Measurements from ENCODE around the gene G0S2.

G0S2 gene

DNA sequence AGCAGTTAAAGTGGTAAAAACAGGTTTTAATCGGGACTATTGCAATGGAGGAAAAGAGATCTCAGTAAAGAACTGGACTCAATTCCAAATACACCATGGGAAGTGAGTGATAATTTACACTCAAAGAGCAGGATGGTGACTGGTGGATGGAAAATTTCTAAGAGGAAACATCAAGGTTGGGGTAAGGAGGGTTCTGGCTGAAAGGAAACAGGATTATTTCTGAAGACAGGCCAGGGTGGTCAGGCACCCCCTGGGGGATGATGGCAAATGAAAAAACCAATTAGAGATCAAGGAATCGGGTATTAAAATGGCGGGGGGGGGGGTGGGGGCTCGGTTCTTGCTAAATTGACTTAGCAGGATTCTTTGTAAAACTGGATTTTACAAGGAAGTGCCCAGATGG lies 17.1 kb downstream of the G0S2 start:
- H3K4me2 ChIP-seq (ENCODE audit: low read length) = no peak overlapping the region
- no peaks in the 10 kb centered on the region for H3K4me1 ChIP-seq (ENCODE audit: control insufficient read depth, low read length)
- no peak overlapping the region for H3K27ac ChIP-seq (ENCODE audit: low read depth, low read length)
- no peaks in the 10 kb centered on the region for H3K36me3 ChIP-seq (ENCODE audit: control insufficient read depth, low read length)
- no peak overlapping the region for H3K4me3 ChIP-seq (ENCODE audit: low read length)
- no peaks in the 10 kb centered on the region for H3K9me3 ChIP-seq (ENCODE audit: control insufficient read depth, insufficient read depth, low read length)
- H3K9me2 ChIP-seq (replicated peaks; ENCODE audit: control insufficient read depth, low read length) = no peaks in the 10 kb centered on the region
- no peaks in the 10 kb centered on the region for H3F3A ChIP-seq (ENCODE audit: control insufficient read depth, insufficient read depth)
- TF ChIP-seq EZH2phosphoT487 (IDR thresholded peaks at IDR 0.05; ENCODE audit: borderline replicate concordance, low read length) = no peak
- TF ChIP-seq, protein P1, sequence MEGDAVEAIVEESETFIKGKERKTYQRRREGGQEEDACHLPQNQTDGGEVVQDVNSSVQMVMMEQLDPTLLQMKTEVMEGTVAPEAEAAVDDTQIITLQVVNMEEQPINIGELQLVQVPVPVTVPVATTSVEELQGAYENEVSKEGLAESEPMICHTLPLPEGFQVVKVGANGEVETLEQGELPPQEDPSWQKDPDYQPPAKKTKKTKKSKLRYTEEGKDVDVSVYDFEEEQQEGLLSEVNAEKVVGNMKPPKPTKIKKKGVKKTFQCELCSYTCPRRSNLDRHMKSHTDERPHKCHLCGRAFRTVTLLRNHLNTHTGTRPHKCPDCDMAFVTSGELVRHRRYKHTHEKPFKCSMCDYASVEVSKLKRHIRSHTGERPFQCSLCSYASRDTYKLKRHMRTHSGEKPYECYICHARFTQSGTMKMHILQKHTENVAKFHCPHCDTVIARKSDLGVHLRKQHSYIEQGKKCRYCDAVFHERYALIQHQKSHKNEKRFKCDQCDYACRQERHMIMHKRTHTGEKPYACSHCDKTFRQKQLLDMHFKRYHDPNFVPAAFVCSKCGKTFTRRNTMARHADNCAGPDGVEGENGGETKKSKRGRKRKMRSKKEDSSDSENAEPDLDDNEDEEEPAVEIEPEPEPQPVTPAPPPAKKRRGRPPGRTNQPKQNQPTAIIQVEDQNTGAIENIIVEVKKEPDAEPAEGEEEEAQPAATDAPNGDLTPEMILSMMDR (IDR thresholded peaks at IDR 0.05; ENCODE audit: low read depth, low read length, poor library complexity, severe bottlenecking) = no peak
- 0 out of 2 replicates have a peak, but pooled peaks cover 3% of the 10 kb centered on the region for H3K27me3 ChIP-seq (ENCODE audit: control insufficient read depth, low read length)
- H4K20me1 ChIP-seq (ENCODE audit: control insufficient read depth, insufficient read depth, low read depth, low read length) = no peaks in the 10 kb centered on the region
- no peaks in the 10 kb centered on the region for H3K79me2 ChIP-seq (ENCODE audit: control insufficient read depth, low read length)

DNA sequence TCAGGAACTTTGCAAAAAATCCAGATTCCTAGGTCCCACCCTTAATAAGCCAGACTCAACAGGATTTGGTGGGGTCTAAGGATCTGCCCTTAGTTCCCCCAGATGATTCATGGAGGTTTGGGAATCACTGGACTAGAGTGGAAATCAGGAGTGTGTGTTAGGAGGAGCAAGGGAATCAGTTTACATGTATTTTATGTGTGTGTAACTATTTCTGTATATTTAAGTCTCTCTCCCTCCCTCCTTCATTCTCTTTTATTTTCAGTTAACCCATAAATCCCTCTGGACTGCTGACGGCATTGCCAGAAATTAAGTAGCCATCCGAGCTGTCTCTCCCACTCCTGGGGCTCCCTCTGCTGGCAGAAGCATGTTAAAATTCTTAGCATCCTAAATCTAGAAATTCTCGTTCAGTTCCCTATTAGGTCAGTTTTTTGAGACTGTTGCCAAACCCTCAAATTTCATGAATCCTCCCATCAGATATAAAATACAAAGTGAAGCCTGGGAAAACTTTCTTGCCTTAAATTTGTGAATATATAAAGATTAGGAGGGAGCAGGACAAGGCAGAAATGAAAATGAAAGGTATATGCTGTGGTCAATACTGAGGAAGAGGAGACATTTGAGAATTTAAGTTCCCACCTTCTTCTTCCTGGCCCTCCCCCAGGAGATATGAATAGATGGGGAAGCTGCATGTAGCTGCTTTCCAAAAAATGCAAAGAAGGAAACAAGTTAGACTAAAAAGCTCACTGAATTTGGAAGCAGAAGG lies 17.7 kb downstream of the G0S2 start:
- Histone ChIP-seq H3K4me2 (ENCODE audit: low read length) (no peak overlapping the region), H3K9me3 (ENCODE audit: control insufficient read depth, insufficient read depth, low read length) (no peaks in the 10 kb centered on the region), H3K27ac (ENCODE audit: low read depth, low read length) (no peak overlapping the region)

DNA sequence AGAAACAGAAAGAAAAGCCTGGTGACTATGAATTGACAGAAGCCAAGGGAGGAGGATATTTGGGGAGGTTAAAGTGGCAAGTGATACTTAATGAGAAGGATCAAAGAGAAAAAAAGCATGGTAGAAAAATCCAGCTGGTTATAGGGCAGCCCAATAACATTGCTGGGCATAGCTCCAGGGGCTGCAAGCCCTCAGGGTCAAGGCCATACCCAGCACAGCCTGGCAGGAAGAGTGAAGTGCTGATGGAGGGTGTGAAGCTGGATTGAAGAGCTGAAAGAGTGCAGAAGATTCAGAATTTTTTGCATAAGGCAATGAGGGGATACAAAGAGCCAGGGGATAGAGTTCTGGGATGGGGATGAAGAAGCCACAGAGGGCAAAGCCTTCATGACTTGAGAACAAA lies 21.5 kb downstream of the G0S2 start:
- peaks cover 5% of the 10 kb centered on the region; the same call in 1 of the 2 replicates for H3K27me3 ChIP-seq (ENCODE audit: control insufficient read depth, low read length)

More for the DNA sequence above, 17.7 kb downstream of the G0S2 start:
- H3K79me2 ChIP-seq (ENCODE audit: control insufficient read depth, low read length) = no peaks in the 10 kb centered on the region
- H3K27me3 ChIP-seq (ENCODE audit: control insufficient read depth, low read length) = 0 out of 2 replicates have a peak, but pooled peaks cover 3% of the 10 kb centered on the region
- H3F3A ChIP-seq (ENCODE audit: control insufficient read depth, insufficient read depth) = no peaks in the 10 kb centered on the region
- H3K4me1 ChIP-seq (ENCODE audit: control insufficient read depth, low read length) = no peaks in the 10 kb centered on the region
- H3K4me3 ChIP-seq (ENCODE audit: low read length) = no peak overlapping the region
- no peaks in the 10 kb centered on the region for H3K36me3 ChIP-seq (ENCODE audit: control insufficient read depth, low read length)
- TF ChIP-seq, protein P1 (IDR thresholded peaks at IDR 0.05; ENCODE audit: low read depth, low read length, poor library complexity, severe bottlenecking) = peak; percentile 81
- no peak for TF ChIP-seq EZH2phosphoT487 (IDR thresholded peaks at IDR 0.05; ENCODE audit: borderline replicate concordance, low read length)
- no peaks in the 10 kb centered on the region for H3K9me2 ChIP-seq (replicated peaks; ENCODE audit: control insufficient read depth, low read length)
- H4K20me1 ChIP-seq (ENCODE audit: control insufficient read depth, insufficient read depth, low read depth, low read length) = no peaks in the 10 kb centered on the region

More for the DNA sequence above, 21.5 kb downstream of the G0S2 start:
- no peaks in the 10 kb centered on the region for H3K9me3 ChIP-seq (ENCODE audit: control insufficient read depth, insufficient read depth, low read length)
- no peak overlapping the region for H3K4me2 ChIP-seq (ENCODE audit: low read length)
- no peak overlapping the region for H3K27ac ChIP-seq (ENCODE audit: low read depth, low read length)
- H3K79me2 ChIP-seq (ENCODE audit: control insufficient read depth, low read length) = no peaks in the 10 kb centered on the region
- H3K4me3 ChIP-seq (ENCODE audit: low read length) = no peak overlapping the region
- no peaks in the 10 kb centered on the region for H4K20me1 ChIP-seq (ENCODE audit: control insufficient read depth, insufficient read depth, low read depth, low read length)
- TF ChIP-seq EZH2phosphoT487 (IDR thresholded peaks at IDR 0.05; ENCODE audit: borderline replicate concordance, low read length) = no peak
- TF ChIP-seq, protein P1 (IDR thresholded peaks at IDR 0.05; ENCODE audit: low read depth, low read length, poor library complexity, severe bottlenecking) = no peak
- no peaks in the 10 kb centered on the region for H3F3A ChIP-seq (ENCODE audit: control insufficient read depth, insufficient read depth)
- no peaks in the 10 kb centered on the region for H3K9me2 ChIP-seq (replicated peaks; ENCODE audit: control insufficient read depth, low read length)
- H3K4me1 ChIP-seq (ENCODE audit: control insufficient read depth, low read length) = no peaks in the 10 kb centered on the region
- no peaks in the 10 kb centered on the region for H3K36me3 ChIP-seq (ENCODE audit: control insufficient read depth, low read length)
